GM18870 (cell line): ENCODE results near the gene FANCC.

Source experiments
- ATAC-seq: cut with Tn5 transposase; IDR thresholded peaks from one replicate; pipeline ENCODE4 v1.9.1; 2021; ENCODE audit warnings: moderate library complexity; ENCODE audit not compliant: unreplicated experiment

Gene FANCC

GRCh38 chr9:95089257-95090022 lies 228.1 kb downstream of the FANCC start:
- ATAC-seq, result no peak

- ATAC-seq, result no peak
These were observed 228.9 kb downstream of the FANCC start for GRCh38 chr9:95088421-95089161.

GRCh38 chr9:95087659-95088242 lies 229.8 kb downstream of the FANCC start:
- ATAC-seq, result no peak

GRCh38 chr9:95086564-95086955 lies 230.9 kb downstream of the FANCC start:
- ATAC-seq, result no peak

- no peak for ATAC-seq
These were observed 231.5 kb downstream of the FANCC start for GRCh38 chr9:95085861-95086563.

GRCh38 chr9:95085036-95085770 lies 232.3 kb downstream of the FANCC start:
- no peak for ATAC-seq

- ATAC-seq, result no peak
These were observed 233.1 kb downstream of the FANCC start for GRCh38 chr9:95084254-95084934.

- no peak for ATAC-seq
These were observed 234.3 kb downstream of the FANCC start for GRCh38 chr9:95083086-95083768.

GRCh38 chr9:95082401-95083084 lies 235.0 kb downstream of the FANCC start:
- no peak for ATAC-seq

- no peak for ATAC-seq
These were observed 235.5 kb downstream of the FANCC start for GRCh38 chr9:95081998-95082397.

- no peak for ATAC-seq
These were observed 236.4 kb downstream of the FANCC start for GRCh38 chr9:95080961-95081647.

GRCh38 chr9:95079461-95079860 lies 238.0 kb downstream of the FANCC start:
- ATAC-seq, result no peak

GRCh38 chr9:95078939-95079338 lies 238.6 kb downstream of the FANCC start:
- ATAC-seq, result no peak

- no peak for ATAC-seq
These were observed 239.0 kb downstream of the FANCC start for GRCh38 chr9:95078511-95078910.

GRCh38 chr9:95077766-95078370 lies 239.6 kb downstream of the FANCC start:
- ATAC-seq, result no peak

GRCh38 chr9:95077053-95077765 lies 240.3 kb downstream of the FANCC start:
- no peak for ATAC-seq

GRCh38 chr9:95076696-95077052 lies 240.8 kb downstream of the FANCC start:
- ATAC-seq, result no peak
